Measurements from ENCODE around the gene FUBP3. TPM values are rescaled to one million over a fixed set of nuclear protein-coding genes. Genes with fewer than 3 reads are reported as not detected.
"Not testable (repeated sequence)": the region's sequence is repeated elsewhere in the genome, so short reads cannot be mapped to it uniquely, and the experiment has no call there.

The FUBP3 gene
- total RNA-seq, 2 donors from 2014 or later: 34.0 to 38.7 TPM

DNA sequence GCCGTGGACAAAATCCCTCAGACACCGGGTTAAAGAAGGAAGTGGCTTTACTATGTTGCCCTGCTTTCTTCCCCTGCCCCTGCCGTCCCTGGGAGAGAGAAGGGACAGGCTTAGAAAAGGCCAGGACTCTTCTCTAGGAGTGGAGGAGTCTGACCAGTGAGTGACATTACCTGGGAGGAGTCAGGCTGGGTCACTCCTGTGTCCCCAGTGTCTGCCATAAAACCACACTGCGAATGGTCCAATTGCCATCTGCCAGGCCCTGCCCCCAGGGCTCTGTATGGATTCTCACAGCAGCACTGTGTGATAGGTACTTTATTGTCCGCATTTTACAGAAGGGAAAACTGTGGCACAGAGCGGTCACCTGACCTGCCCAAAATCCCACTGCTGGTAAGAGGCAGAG lies 31.3 kb upstream of the FUBP3 start:
- peaks cover 0 to 8% of the 10 kb centered on the region in 2 donors for H3K9me3 Mint-ChIP-seq
- peaks cover 7 to 10% of the 10 kb centered on the region in 2 donors for H3K36me3 Mint-ChIP-seq
- DNase-seq (ENCODE audit: low spot score in 2 of 2) (no peak), ATAC-seq (no peak)
- H3K27ac Mint-ChIP-seq: no peak overlapping the region

DNA sequence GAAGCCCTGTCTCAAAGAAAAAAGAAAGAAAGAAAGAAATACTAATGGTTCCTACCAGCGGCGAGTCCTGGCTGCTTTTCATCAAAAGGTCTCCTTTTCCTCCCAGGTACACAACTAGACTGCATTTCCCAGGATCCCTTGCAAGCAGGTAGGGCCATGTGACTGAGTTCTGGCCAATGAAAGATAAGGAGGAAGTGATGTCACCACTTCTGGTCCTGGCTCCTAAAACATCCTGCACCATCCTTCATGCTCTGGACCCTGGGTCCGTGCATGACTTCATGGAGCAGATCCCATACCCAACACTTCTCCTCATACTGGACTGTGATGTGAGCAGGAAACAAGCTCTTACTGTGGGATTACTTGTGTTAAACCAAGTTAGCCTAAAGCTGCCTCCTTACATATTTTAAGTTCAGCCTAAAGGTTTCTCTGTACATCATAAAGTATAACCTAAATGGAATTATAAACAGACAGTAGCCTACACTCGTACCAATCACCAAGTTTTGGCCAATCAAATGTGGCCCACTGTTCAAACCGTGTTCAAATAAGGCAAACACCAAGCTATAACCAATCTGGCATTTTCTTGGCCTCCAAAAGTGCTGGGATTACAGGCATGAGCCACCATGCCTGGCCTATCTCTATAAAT lies 30.2 kb upstream of the FUBP3 start:
- no peak overlapping the region for H3K27ac Mint-ChIP-seq
- H3K9me3 Mint-ChIP-seq: peaks cover 0 to 8% of the 10 kb centered on the region in 2 donors
- DNase-seq (ENCODE audit: low spot score in 2 of 2): no peak
- ATAC-seq: peak in 1 of 2 donors; percentile 47
- H3K36me3 Mint-ChIP-seq: peaks cover 7 to 10% of the 10 kb centered on the region in 2 donors

- ATAC-seq: no peak
- H3K9me3 Mint-ChIP-seq: no peaks in the 10 kb centered on the region
- no peak overlapping the region for H3K27ac Mint-ChIP-seq
- peaks cover under 1 to 3% of the 10 kb centered on the region in 2 donors for H3K36me3 Mint-ChIP-seq
- DNase-seq (ENCODE audit: low spot score in 2 of 2): no peak
Observed at GRCh38 chr9:130554606-130555005, 24.8 kb upstream of the FUBP3 start.

GRCh38 chr9:130555061-130555460 lies 24.3 kb upstream of the FUBP3 start:
- Mint-ChIP-seq H3K27ac (no peak overlapping the region), H3K9me3 (no peaks in the 10 kb centered on the region), H3K36me3 (no peaks in the 10 kb centered on the region)
- DNase-seq (ENCODE audit: low spot score in 2 of 2) (no peak), ATAC-seq (no peak)

DNA sequence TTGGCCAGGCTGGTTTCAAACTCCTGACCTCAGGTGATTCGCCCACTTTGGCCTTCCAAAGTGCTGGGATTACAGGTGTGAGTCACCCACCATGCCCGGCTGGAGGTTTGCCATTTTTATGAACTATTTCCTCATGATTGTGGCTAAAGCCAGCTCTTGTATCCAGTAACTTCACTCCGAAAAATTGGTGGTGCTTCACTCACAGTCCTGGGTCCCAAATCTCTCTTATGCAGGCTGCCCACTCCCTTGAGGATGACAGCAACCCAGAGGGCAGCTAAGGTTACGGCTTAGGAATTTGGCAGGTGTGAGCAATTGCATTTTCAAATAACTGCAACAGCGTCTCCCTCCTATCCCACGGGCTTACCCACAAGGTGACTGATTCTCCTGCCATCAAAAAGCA lies 23.4 kb upstream of the FUBP3 start:
- Mint-ChIP-seq H3K27ac (no peak overlapping the region), H3K9me3 (no peaks in the 10 kb centered on the region), H3K36me3 (no peaks in the 10 kb centered on the region)
- DNase-seq (ENCODE audit: low spot score in 2 of 2): no peak
- no peak for ATAC-seq

DNA sequence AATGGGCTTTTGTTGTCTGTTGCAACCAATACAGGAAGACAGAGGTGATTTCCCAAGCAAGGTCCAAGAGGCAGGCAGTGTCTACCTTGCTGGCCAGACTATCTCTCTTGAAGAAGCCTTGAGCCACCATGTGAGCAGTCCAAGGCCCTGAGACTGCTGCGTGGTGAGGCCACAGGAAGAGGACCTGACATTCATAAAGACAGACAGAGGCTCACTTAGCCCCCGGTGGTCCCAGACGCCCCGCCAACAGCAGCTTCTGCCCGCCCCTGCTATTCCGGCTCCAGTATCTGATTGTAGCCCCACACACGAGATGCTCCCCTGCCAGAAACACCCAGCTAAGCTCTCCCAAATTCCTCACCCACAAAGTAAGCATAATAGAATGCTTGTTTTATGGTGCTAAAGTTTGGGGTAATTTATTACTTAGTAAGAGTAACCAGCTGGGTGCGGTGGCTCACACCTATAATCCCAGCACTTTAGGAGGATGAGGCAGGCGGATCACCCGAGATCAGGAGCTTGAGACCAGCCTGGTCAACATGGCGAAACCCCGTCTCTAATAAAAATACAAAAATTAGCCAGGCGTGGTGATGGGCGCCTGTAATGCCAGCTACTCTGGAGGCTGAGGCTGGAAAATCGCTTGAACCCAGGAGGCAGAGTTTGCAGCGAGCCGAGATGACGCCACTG lies 22.8 kb upstream of the FUBP3 start:
- DNase-seq (ENCODE audit: low spot score in 2 of 2) (no peak), ATAC-seq (no peak)
- Mint-ChIP-seq H3K36me3 (no peaks in the 10 kb centered on the region), H3K27ac (no peak overlapping the region), H3K9me3 (no peaks in the 10 kb centered on the region)

- ATAC-seq: no peak
- Mint-ChIP-seq H3K9me3 (no peaks in the 10 kb centered on the region), H3K27ac (no peak overlapping the region), H3K36me3 (no peaks in the 10 kb centered on the region)
- no peak for DNase-seq (ENCODE audit: low spot score in 2 of 2)
Observed at GRCh38 chr9:130557077-130557468, 22.3 kb upstream of the FUBP3 start.

DNA sequence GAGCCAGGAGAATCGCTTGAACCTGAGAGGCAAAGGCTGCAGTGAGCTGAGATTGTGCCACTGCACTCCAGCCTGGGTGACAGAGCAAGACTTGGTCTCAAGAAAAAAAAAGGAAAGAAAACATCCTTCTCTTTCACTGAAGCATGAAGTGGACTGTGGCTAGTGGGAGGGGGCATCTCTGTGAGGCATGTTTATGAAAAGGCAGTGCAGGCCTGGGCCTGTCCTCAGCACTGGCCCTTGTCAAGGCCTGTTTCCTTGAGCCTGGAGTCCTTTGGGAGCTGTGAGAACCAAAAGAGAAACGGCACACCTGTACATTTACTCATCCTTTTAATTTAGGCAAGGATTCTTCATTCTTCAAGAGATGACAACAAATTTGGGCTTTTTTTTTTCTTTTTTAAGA lies 18.3 kb upstream of the FUBP3 start:
- Mint-ChIP-seq H3K36me3 (no peaks in the 10 kb centered on the region), H3K27ac (peak overlapping the region in 1 of 2 donors; percentile 60)
- no peak for ATAC-seq

DNA sequence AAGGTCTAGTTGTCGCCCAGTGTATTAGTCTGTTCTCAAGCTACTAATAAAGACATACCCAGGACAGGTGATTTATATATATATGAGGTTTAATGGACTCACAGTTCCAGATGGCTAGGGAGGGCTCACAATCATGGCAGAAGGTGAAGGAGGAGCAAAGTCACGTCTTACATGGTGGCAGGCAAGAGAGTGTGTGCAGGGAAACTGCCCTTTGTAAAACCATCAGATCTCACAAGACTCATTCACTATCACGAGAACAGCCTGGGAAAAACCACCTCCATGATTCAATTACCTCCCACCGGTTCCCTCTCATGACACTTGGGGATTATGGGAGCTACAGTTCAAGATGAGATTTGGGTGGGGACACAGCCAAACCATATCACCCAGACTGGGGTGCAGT lies 16.9 kb upstream of the FUBP3 start:
- DNase-seq (ENCODE audit: low spot score in 2 of 2); H3K27ac Mint-ChIP-seq; ATAC-seq; H3K36me3 Mint-ChIP-seq; H3K9me3 Mint-ChIP-seq: not testable (repeated sequence)

More for the DNA sequence above, 18.3 kb upstream of the FUBP3 start:
- DNase-seq (ENCODE audit: low spot score in 2 of 2): no peak
- no peaks in the 10 kb centered on the region for H3K9me3 Mint-ChIP-seq

DNA sequence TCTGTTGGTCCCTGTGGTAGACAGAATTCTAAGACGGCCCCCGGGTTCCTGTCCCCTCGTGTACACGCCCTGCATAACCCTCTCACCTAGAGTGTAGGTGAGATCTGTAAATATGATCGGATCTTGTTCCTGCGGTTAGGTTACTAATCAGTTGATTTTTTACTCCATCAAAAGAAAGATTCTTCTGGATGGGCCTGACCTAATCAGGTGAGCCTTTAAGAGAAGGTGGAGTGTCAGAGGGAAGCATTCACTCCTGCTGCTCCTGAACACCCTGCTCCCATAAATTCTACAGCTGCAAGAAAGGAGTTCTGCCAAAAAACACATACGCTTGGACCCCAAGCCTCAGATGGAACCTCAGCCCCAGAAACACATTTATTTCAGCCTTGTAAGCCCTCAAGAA lies 15.6 kb upstream of the FUBP3 start:
- DNase-seq (ENCODE audit: low spot score in 2 of 2) (no peak), ATAC-seq (no peak)
- Mint-ChIP-seq H3K27ac (no peak overlapping the region), H3K36me3 (no peaks in the 10 kb centered on the region), H3K9me3 (no peaks in the 10 kb centered on the region)

GRCh38 chr9:130565792-130566191 lies 13.6 kb upstream of the FUBP3 start:
- Mint-ChIP-seq H3K27ac (no peak overlapping the region), H3K9me3 (no peaks in the 10 kb centered on the region), H3K36me3 (no peaks in the 10 kb centered on the region)
- DNase-seq (ENCODE audit: low spot score in 2 of 2) (no peak), ATAC-seq (no peak)

- Mint-ChIP-seq H3K9me3 (no peaks in the 10 kb centered on the region), H3K36me3 (no peaks in the 10 kb centered on the region), H3K27ac (no peak overlapping the region)
- DNase-seq (ENCODE audit: low spot score in 2 of 2) (no peak), ATAC-seq (no peak)
Observed at GRCh38 chr9:130570208-130570607, 9.2 kb upstream of the FUBP3 start.

GRCh38 chr9:130575514-130575913 lies 3.9 kb upstream of the FUBP3 start:
- ATAC-seq (no peak), DNase-seq (ENCODE audit: low spot score in 2 of 2) (no peak)
- no peaks in the 10 kb centered on the region for H3K9me3 Mint-ChIP-seq
- no peak overlapping the region for H3K27ac Mint-ChIP-seq
- peaks cover 4% of the 10 kb centered on the region in 2 donors for H3K36me3 Mint-ChIP-seq

DNA sequence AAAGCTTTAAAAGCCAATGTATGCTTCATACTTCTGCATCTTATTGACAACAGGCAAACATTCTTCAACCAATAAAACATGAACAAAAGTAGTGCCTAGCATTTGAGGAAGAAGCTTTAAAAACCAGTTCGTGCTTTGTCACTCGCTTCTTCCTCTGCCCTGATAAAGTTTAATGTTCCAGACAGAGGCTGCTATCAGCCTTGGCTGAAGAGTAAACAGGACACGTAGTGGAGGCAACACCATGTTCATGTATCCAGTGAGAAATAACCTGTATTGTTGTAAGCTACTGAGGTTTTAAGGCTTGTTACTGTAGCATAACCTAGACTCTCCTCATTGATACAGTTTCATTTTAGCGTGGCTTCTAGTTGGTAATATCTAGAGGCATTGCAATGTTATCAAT lies 3.2 kb upstream of the FUBP3 start:
- Mint-ChIP-seq H3K36me3 (peaks cover 4 to 8% of the 10 kb centered on the region in 2 donors), H3K27ac (no peak overlapping the region), H3K9me3 (no peaks in the 10 kb centered on the region)
- ATAC-seq: no peak
- DNase-seq (ENCODE audit: low spot score in 2 of 2): no peak

GRCh38 chr9:130579738-130580463 lies 524 bp downstream of the FUBP3 start:
- DNase-seq (ENCODE audit: low spot score in 2 of 2) (no peak), ATAC-seq (peak in 1 of 2 donors; percentile 11)
- no peaks in the 10 kb centered on the region for H3K9me3 Mint-ChIP-seq
- H3K36me3 Mint-ChIP-seq: peaks cover 5 to 10% of the 10 kb centered on the region in 2 donors
- H3K27ac Mint-ChIP-seq: peak overlapping the region; percentile 87 to 94

- DNase-seq (ENCODE audit: low spot score in 2 of 2) (no peak), ATAC-seq (no peak)
- Mint-ChIP-seq H3K9me3 (no peaks in the 10 kb centered on the region), H3K27ac (no peak overlapping the region), H3K36me3 (peaks cover 10% of the 10 kb centered on the region in 2 donors)
Observed at GRCh38 chr9:130581766-130582165, 2.4 kb downstream of the FUBP3 start.

- H3K9me3 Mint-ChIP-seq: no peaks in the 10 kb centered on the region
- no peak for ATAC-seq
- DNase-seq (ENCODE audit: low spot score in 2 of 2): no peak
- H3K36me3 Mint-ChIP-seq: peaks cover 10% of the 10 kb centered on the region in 2 donors
- H3K27ac Mint-ChIP-seq: no peak overlapping the region
Observed at GRCh38 chr9:130583271-130583670, 3.9 kb downstream of the FUBP3 start.
